DND-41 (cell line): Measurements from ENCODE around the gene PRKCE.

Experiments used
- ATAC-seq: fragments of 200-7000 bp; cut with Tn5 transposase; 3 replicates; pipeline ENCODE4 v1.9.1; 2021; ENCODE audit warnings: low read depth; ENCODE audit not compliant: insufficient read depth
- DNase-seq: peaks from one replicate; pipeline ENCODE4 v3.0.0-alpha.2; 2020
- H2AFZ ChIP-seq: 2 replicates; pipeline ENCODE4 v1.6.0; 2012; ENCODE audit warnings: low read depth, low read length
- H3K27ac ChIP-seq: 2 replicates; pipeline ENCODE4 v1.5.1; 2012; ENCODE audit warnings: low read length, inconsistent platforms
- H3K27me3 ChIP-seq: fragments of 200-600 bp; sonication (generic); 2 replicates; pipeline ENCODE4 v1.6.0; 2012; ENCODE audit warnings: low read length, mild to moderate bottlenecking, inconsistent platforms; ENCODE audit not compliant: insufficient read depth, poor library complexity
- H3K36me3 ChIP-seq: 2 replicates; pipeline ENCODE4 v1.5.1; 2012; ENCODE audit warnings: low read length, inconsistent platforms; ENCODE audit not compliant: insufficient read depth
- H3K4me1 ChIP-seq: 2 replicates; pipeline ENCODE4 v1.5.1; 2012; ENCODE audit warnings: mild to moderate bottlenecking, low read length; ENCODE audit not compliant: insufficient read depth
- H3K4me2 ChIP-seq: 2 replicates; pipeline ENCODE4 v1.6.0; 2012; ENCODE audit warnings: mild to moderate bottlenecking, moderate library complexity, low read length, inconsistent platforms; ENCODE audit not compliant: insufficient read depth
- H3K4me3 ChIP-seq, 2 experiments: fragments of 200-600 bp in 1 of 2; shearing (Covaris generic) in 1 of 2; 2 replicates each; pipeline ENCODE4 v1.5.1; 2012 to 2016; ENCODE audit warnings: inconsistent platforms in 2 of 2, low read length in 2 of 2, mild to moderate bottlenecking in 2 of 2, low read depth in 1 of 2, moderate library complexity in 1 of 2
- H3K79me2 ChIP-seq: 2 replicates; pipeline ENCODE4 v1.6.0; 2012; ENCODE audit warnings: low read length, inconsistent platforms; ENCODE audit not compliant: insufficient read depth
- H3K9ac ChIP-seq: 2 replicates; pipeline ENCODE4 v1.6.0; 2012; ENCODE audit warnings: low read depth, mild to moderate bottlenecking, inconsistent platforms, low read length, moderate library complexity
- H3K9me3 ChIP-seq: 2 replicates; pipeline ENCODE4 v1.5.1; 2012; ENCODE audit warnings: low read length, moderate library complexity, mild to moderate bottlenecking, inconsistent platforms; ENCODE audit not compliant: insufficient read depth, severe bottlenecking
- H4K20me1 ChIP-seq: 2 replicates; pipeline ENCODE4 v1.6.0; 2012; ENCODE audit warnings: low read length; ENCODE audit not compliant: insufficient read depth
- CTCF ChIP-seq: IDR thresholded peaks from 2 replicates; pipeline ENCODE4 v1.5.1; 2012; ENCODE audit warnings: borderline replicate concordance, low read length, moderate library complexity, mild to moderate bottlenecking; ENCODE audit not compliant: poor library complexity, severe bottlenecking; ENCODE audit errors: extremely low read depth
- EZH2 ChIP-seq: IDR thresholded peaks from 3 replicates; pipeline ENCODE4 v1.6.1; 2012; ENCODE audit warnings: borderline replicate concordance, low read depth, mild to moderate bottlenecking, moderate library complexity, low read length, inconsistent platforms; ENCODE audit not compliant: severe bottlenecking

The PRKCE gene

GRCh38 chr2:45910473-45911060 is 259.1 kb downstream of the PRKCE start:
- TF ChIP-seq CTCF (no peak), EZH2 (no peak)
- Histone ChIP-seq H3K4me2 (no peak overlapping the region), H3K4me1 (no peaks in the 10 kb centered on the region), H4K20me1 (no peaks in the 10 kb centered on the region), H3K36me3 (no peaks in the 10 kb centered on the region), H3K9me3 (no peaks in the 10 kb centered on the region), H3K4me3 (no peak overlapping the region), H3K27ac (no peak overlapping the region), H3K9ac (no peak overlapping the region), H2AFZ (no peak overlapping the region), H3K27me3 (no peaks in the 10 kb centered on the region), H3K79me2 (no peaks in the 10 kb centered on the region)
- no peak for ATAC-seq
- DNase-seq, result no peak

- Histone ChIP-seq H3K79me2 (no peaks in the 10 kb centered on the region), H2AFZ (no peak overlapping the region), H3K9me3 (no peaks in the 10 kb centered on the region), H3K9ac (no peak overlapping the region), H3K4me3 (no peak overlapping the region), H3K27ac (no peak overlapping the region), H3K27me3 (no peaks in the 10 kb centered on the region), H3K36me3 (no peaks in the 10 kb centered on the region), H4K20me1 (no peaks in the 10 kb centered on the region), H3K4me2 (no peak overlapping the region), H3K4me1 (no peaks in the 10 kb centered on the region)
- DNase-seq (no peak), ATAC-seq (no peak)
- no peak for TF ChIP-seq CTCF
- no peak for TF ChIP-seq EZH2
These were observed 260.1 kb downstream of the PRKCE start for GRCh38 chr2:45911538-45911937.

GRCh38 chr2:45912109-45912508 is 260.6 kb downstream of the PRKCE start:
- Histone ChIP-seq H3K27me3 (no peaks in the 10 kb centered on the region), H3K27ac (no peak overlapping the region), H3K9ac (no peak overlapping the region), H3K79me2 (no peaks in the 10 kb centered on the region), H2AFZ (no peak overlapping the region), H3K4me3 (no peak overlapping the region), H3K9me3 (no peaks in the 10 kb centered on the region), H4K20me1 (no peaks in the 10 kb centered on the region), H3K4me1 (no peaks in the 10 kb centered on the region), H3K4me2 (no peak overlapping the region), H3K36me3 (no peaks in the 10 kb centered on the region)
- no peak for TF ChIP-seq EZH2
- no peak for TF ChIP-seq CTCF
- no peak for ATAC-seq
- DNase-seq, result no peak

- Histone ChIP-seq H4K20me1 (no peaks in the 10 kb centered on the region; the same call in 1 of the 2 replicates), H3K4me3 (no peak overlapping the region), H3K9ac (no peak overlapping the region), H2AFZ (no peak overlapping the region), H3K4me2 (no peak overlapping the region), H3K36me3 (no peaks in the 10 kb centered on the region), H3K4me1 (peaks cover 2% of the 10 kb centered on the region), H3K79me2 (no peaks in the 10 kb centered on the region), H3K27ac (no peak overlapping the region), H3K27me3 (no peaks in the 10 kb centered on the region), H3K9me3 (no peaks in the 10 kb centered on the region)
- ATAC-seq, result no peak
- no peak for TF ChIP-seq CTCF
- DNase-seq, result no peak
These were observed 262.1 kb downstream of the PRKCE start for GRCh38 chr2:45913539-45913938.
